ENCODE data around the gene CSAD. TPM values are rescaled to one million over a fixed set of nuclear protein-coding genes. Genes with fewer than 3 reads are reported as not detected.
A peak's percentile ranks its signal among the peaks of the same experiment; 100 is the strongest.

Gene CSAD
- polyA plus RNA-seq, 1 of the 3 experiments (the other 2 are of a cell fraction), result 32.2 TPM

DNA sequence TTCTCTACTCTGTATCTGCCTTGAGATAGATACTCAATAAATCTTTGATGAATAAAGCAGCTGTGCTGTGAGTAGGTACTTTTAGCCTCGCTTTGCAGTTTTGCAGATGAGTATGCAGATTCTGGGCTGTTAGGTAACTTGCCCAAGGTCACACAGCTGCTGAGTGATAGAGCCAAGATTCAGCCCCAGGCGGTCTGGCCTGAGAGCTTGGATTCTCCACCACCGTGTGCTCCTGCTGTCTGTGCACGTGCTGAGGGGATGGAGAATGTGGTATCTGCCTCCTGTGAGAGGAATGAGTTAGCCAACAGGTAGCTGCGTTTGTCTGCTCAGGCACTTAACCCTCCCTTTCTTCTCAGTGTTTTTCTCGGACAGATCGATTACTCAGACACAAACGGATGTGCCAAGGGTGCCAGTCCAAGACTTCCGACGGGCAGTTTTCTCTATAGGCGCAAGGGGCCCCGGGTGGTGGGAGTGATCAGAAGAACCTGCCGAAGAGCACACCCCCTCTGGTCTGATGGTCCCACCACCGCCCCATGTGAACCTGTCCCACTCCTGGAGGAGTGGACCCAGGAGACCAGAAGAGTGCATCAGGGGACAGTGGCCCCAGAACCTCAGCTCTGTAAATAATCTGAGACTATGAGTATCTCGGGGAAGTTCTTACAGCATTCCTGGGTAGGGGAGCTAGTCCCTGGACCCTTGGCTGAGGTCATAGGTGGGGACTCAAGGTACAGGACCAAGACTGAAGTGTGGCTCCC lies 6.6 kb upstream of the CSAD start:
- no peaks in the 10 kb centered on the region for H3K9me2 ChIP-seq
- no peak for DNase-seq
- H4K20me1 ChIP-seq (ENCODE audit: insufficient read depth), result no peaks in the 10 kb centered on the region; the same call in 1 of the 2 replicates
- no peak overlapping the region for H3K4me2 ChIP-seq
- CTCF ChIA-PET, result interaction anchor here (0.9 to 23.1 kb wide), 12 partner anchors 8 to 139 kb away, joined by 3 to 272 read pairs (median 7); partner anchors contain the start of gene AAAS
- no peaks in the 10 kb centered on the region for H3K9me3 ChIP-seq
- H3F3A ChIP-seq (replicated peaks; ENCODE audit: insufficient read depth), result peaks cover 13% of the 10 kb centered on the region
- H3K4me1 ChIP-seq (ENCODE audit: control insufficient read depth in 1 of 2, insufficient read depth in 2 of 2, low read depth in 1 of 2, low read length in 1 of 2), result peaks cover 2 to 23% of the 10 kb centered on the region in 2 experiments; a peak in 3 of 4 replicates
- peaks cover 55 to 61% of the 10 kb centered on the region in 2 experiments for H3K36me3 ChIP-seq (replicated peaks in 1 of 2; ENCODE audit: control insufficient read depth in 1 of 2, insufficient read depth in 2 of 2, low read length in 1 of 2)
- no peak for TF ChIP-seq MEF2A (IDR thresholded peaks at IDR 0.05; ENCODE audit: borderline replicate concordance, low read depth)
- TF ChIP-seq MXI1 (IDR thresholded peaks at IDR 0.05; ENCODE audit: low read depth, low read length), result no peak
- TF ChIP-seq POLR2AphosphoS5 (IDR thresholded peaks at IDR 0.05; ENCODE audit: low read depth, low read length), result no peak
- no peak for TF ChIP-seq FOSL2 (IDR thresholded peaks at IDR 0.05; ENCODE audit: borderline replicate concordance, low read depth)
- TF ChIP-seq RAD21 (IDR thresholded peaks at IDR 0.05; ENCODE audit: low read length), result no peak
- TF ChIP-seq, protein P1, sequence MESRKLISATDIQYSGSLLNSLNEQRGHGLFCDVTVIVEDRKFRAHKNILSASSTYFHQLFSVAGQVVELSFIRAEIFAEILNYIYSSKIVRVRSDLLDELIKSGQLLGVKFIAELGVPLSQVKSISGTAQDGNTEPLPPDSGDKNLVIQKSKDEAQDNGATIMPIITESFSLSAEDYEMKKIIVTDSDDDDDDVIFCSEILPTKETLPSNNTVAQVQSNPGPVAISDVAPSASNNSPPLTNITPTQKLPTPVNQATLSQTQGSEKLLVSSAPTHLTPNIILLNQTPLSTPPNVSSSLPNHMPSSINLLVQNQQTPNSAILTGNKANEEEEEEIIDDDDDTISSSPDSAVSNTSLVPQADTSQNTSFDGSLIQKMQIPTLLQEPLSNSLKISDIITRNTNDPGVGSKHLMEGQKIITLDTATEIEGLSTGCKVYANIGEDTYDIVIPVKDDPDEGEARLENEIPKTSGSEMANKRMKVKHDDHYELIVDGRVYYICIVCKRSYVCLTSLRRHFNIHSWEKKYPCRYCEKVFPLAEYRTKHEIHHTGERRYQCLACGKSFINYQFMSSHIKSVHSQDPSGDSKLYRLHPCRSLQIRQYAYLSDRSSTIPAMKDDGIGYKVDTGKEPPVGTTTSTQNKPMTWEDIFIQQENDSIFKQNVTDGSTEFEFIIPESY (IDR thresholded peaks at IDR 0.05; ENCODE audit: borderline replicate concordance, low read depth), result no peak
- TF ChIP-seq FOXJ3 (CRISPR knock-in tag; IDR thresholded peaks at IDR 0.05), result no peak
- TF ChIP-seq EZH2phosphoT487 (IDR thresholded peaks at IDR 0.05; ENCODE audit: borderline replicate concordance, low read depth), result no peak
- TF ChIP-seq, protein P2, sequence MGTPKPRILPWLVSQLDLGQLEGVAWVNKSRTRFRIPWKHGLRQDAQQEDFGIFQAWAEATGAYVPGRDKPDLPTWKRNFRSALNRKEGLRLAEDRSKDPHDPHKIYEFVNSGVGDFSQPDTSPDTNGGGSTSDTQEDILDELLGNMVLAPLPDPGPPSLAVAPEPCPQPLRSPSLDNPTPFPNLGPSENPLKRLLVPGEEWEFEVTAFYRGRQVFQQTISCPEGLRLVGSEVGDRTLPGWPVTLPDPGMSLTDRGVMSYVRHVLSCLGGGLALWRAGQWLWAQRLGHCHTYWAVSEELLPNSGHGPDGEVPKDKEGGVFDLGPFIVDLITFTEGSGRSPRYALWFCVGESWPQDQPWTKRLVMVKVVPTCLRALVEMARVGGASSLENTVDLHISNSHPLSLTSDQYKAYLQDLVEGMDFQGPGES (IDR thresholded peaks at IDR 0.05; ENCODE audit: low read depth, low read length), result no peak
- TF ChIP-seq, protein P3, sequence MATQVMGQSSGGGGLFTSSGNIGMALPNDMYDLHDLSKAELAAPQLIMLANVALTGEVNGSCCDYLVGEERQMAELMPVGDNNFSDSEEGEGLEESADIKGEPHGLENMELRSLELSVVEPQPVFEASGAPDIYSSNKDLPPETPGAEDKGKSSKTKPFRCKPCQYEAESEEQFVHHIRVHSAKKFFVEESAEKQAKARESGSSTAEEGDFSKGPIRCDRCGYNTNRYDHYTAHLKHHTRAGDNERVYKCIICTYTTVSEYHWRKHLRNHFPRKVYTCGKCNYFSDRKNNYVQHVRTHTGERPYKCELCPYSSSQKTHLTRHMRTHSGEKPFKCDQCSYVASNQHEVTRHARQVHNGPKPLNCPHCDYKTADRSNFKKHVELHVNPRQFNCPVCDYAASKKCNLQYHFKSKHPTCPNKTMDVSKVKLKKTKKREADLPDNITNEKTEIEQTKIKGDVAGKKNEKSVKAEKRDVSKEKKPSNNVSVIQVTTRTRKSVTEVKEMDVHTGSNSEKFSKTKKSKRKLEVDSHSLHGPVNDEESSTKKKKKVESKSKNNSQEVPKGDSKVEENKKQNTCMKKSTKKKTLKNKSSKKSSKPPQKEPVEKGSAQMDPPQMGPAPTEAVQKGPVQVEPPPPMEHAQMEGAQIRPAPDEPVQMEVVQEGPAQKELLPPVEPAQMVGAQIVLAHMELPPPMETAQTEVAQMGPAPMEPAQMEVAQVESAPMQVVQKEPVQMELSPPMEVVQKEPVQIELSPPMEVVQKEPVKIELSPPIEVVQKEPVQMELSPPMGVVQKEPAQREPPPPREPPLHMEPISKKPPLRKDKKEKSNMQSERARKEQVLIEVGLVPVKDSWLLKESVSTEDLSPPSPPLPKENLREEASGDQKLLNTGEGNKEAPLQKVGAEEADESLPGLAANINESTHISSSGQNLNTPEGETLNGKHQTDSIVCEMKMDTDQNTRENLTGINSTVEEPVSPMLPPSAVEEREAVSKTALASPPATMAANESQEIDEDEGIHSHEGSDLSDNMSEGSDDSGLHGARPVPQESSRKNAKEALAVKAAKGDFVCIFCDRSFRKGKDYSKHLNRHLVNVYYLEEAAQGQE (IDR thresholded peaks at IDR 0.05; ENCODE audit: low read depth, low read length), result no peak
- TF ChIP-seq, protein P4, sequence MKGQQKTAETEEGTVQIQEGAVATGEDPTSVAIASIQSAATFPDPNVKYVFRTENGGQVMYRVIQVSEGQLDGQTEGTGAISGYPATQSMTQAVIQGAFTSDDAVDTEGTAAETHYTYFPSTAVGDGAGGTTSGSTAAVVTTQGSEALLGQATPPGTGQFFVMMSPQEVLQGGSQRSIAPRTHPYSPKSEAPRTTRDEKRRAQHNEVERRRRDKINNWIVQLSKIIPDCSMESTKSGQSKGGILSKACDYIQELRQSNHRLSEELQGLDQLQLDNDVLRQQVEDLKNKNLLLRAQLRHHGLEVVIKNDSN (IDR thresholded peaks at IDR 0.05; ENCODE audit: borderline replicate concordance, low read depth), result no peak
- TF ChIP-seq NFIC (IDR thresholded peaks at IDR 0.05; ENCODE audit: borderline replicate concordance), result no peak
- TF ChIP-seq RXRA (IDR thresholded peaks at IDR 0.05; ENCODE audit: borderline replicate concordance, low read depth), result no peak
- no peak for TF ChIP-seq YY1 (IDR thresholded peaks at IDR 0.05; ENCODE audit: low read depth)
- no peak for TF ChIP-seq SIN3A (IDR thresholded peaks at IDR 0.05; ENCODE audit: borderline replicate concordance, low read depth, low read length)
- TF ChIP-seq, protein P5, sequence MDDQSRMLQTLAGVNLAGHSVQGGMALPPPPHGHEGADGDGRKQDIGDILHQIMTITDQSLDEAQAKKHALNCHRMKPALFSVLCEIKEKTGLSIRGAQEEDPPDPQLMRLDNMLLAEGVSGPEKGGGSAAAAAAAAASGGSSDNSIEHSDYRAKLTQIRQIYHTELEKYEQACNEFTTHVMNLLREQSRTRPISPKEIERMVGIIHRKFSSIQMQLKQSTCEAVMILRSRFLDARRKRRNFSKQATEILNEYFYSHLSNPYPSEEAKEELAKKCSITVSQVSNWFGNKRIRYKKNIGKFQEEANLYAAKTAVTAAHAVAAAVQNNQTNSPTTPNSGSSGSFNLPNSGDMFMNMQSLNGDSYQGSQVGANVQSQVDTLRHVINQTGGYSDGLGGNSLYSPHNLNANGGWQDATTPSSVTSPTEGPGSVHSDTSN (IDR thresholded peaks at IDR 0.05), result no peak
- no peak for TF ChIP-seq FOXM1 (IDR thresholded peaks at IDR 0.05; ENCODE audit: low read depth)
- TF ChIP-seq, protein P6, sequence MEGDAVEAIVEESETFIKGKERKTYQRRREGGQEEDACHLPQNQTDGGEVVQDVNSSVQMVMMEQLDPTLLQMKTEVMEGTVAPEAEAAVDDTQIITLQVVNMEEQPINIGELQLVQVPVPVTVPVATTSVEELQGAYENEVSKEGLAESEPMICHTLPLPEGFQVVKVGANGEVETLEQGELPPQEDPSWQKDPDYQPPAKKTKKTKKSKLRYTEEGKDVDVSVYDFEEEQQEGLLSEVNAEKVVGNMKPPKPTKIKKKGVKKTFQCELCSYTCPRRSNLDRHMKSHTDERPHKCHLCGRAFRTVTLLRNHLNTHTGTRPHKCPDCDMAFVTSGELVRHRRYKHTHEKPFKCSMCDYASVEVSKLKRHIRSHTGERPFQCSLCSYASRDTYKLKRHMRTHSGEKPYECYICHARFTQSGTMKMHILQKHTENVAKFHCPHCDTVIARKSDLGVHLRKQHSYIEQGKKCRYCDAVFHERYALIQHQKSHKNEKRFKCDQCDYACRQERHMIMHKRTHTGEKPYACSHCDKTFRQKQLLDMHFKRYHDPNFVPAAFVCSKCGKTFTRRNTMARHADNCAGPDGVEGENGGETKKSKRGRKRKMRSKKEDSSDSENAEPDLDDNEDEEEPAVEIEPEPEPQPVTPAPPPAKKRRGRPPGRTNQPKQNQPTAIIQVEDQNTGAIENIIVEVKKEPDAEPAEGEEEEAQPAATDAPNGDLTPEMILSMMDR (IDR thresholded peaks at IDR 0.05), result no peak
- no peak for TF ChIP-seq CHD2 (IDR thresholded peaks at IDR 0.05; ENCODE audit: low read length, partially characterized antibody)
- 91% methylated on average over 13 of the region's 15 CpGs for WGBS (ENCODE audit: low lambda C conversion rate)
- no peaks in the 10 kb centered on the region for H3K27me3 ChIP-seq (ENCODE audit: insufficient read depth)
- peaks cover 28% of the 10 kb centered on the region for H3K79me2 ChIP-seq (ENCODE audit: insufficient read depth)
- H3K27ac ChIP-seq (ENCODE audit: low read depth in 2 of 2, low read length in 1 of 2), result peak overlapping the region in 1 of 2 experiments; percentile 29; a peak in 1 of 4 replicates
- no peak overlapping the region for H3K9ac ChIP-seq
- no peak overlapping the region for H3K4me3 ChIP-seq (ENCODE audit: low read depth in 2 of 2, low read length in 1 of 2)
- no peak overlapping the region for H2AFZ ChIP-seq (ENCODE audit: low read depth)
- POLR2A ChIA-PET, result interaction anchor here (0.9 to 1.4 kb wide), 4 partner anchors 10 to 116 kb away, joined by 3 to 4 read pairs (median 3); no protein-coding TSS in a partner anchor
